Muscle of back (tissue), 10 donors: ENCODE results near the gene TJP2. TPM values are rescaled to one million over a fixed set of nuclear protein-coding genes. Genes with fewer than 3 reads are reported as not detected.

Experiments used
- polyA plus RNA-seq, 10 donors: library from polyadenylated mRNA; unstranded; fragments of 120-200 nt; gene quantifications; one replicate each; pipeline ENCODE4 v1.2.1, GENCODE V29; 2013; ENCODE audit not compliant: insufficient read length in 10 of 10

The TJP2 gene
- polyA plus RNA-seq, 10 donors = 10.0 to 17.1 (median 13.7) TPM

Other genes with a start within 250 kb of the TJP2 start
- under 1 TPM in 2 of 10 donors, not detected in 8; 0.08 TPM for gene PRKACG, start 160.2 kb upstream of the TJP2 start, polyA plus RNA-seq
- 10 to 100 TPM in 9 of 10 donors, 1 to 10 TPM in 1; 9.4 to 15.2 (median 12.8) TPM for gene FXN, start 138.5 kb upstream of the TJP2 start, polyA plus RNA-seq
- gene ENTREP1, start 150.9 kb downstream of the TJP2 start, polyA plus RNA-seq = 10 to 100 TPM; 15.4 to 49.5 (median 33.3) TPM